Measurements from ENCODE around the gene TNS3.

GRCh38 chr7:47330026-47330425 is 251.9 kb downstream of the TNS3 start:
- TF ChIP-seq GATA1 (IDR thresholded peaks at IDR 0.05; ENCODE audit: low read depth, low read length) (no peak), POLR2A (IDR thresholded peaks at IDR 0.05; ENCODE audit: low read length) (no peak)
